Spinal cord (tissue), 10 donors: Measurements from ENCODE around the gene TMC4. TPM values are rescaled to one million over a fixed set of nuclear protein-coding genes. Genes with fewer than 3 reads are reported as not detected.

Source experiments
- DNase-seq, 6 donors: peaks; one replicate each; pipeline versions ENCODE4 v3.0.0 to v3.0.0-alpha.2; 2013 to 2015; ENCODE audit warnings: low spot score in 6 of 6, low read depth in 4 of 6
- H3K27ac ChIP-seq: one replicate; pipeline ENCODE4 v1.5.1; 2013; ENCODE audit warnings: low read depth, low read length, control low read depth
- H3K27me3 ChIP-seq: one replicate; pipeline ENCODE4 v1.6.1; 2013; ENCODE audit warnings: low read length; ENCODE audit not compliant: control insufficient read depth, insufficient read depth
- H3K36me3 ChIP-seq: one replicate; pipeline ENCODE4 v1.6.1; 2013; ENCODE audit warnings: low read length; ENCODE audit not compliant: control insufficient read depth, insufficient read depth
- H3K4me1 ChIP-seq: one replicate; pipeline ENCODE4 v1.6.1; 2013; ENCODE audit warnings: low read length; ENCODE audit not compliant: control insufficient read depth, insufficient read depth
- H3K4me3 ChIP-seq: one replicate; pipeline ENCODE4 v1.5.1; 2013; ENCODE audit warnings: low read depth, low read length, control low read depth
- H3K9me3 ChIP-seq: one replicate; pipeline ENCODE4 v1.6.1; 2013; ENCODE audit warnings: low read length; ENCODE audit not compliant: control insufficient read depth, insufficient read depth
- WGBS: methylation state at CpG from one replicate; pipeline ENCODE4 v1.1.5; 2013; ENCODE audit warnings: missing lambda C conversion rate; ENCODE audit not compliant: insufficient coverage; 5-methylcytosine and 5-hydroxymethylcytosine counted together
- polyA plus RNA-seq, 2 donors: library from polyadenylated mRNA; unstranded; fragments of 120-200 nt; gene quantifications; one replicate each; pipeline ENCODE4 v1.2.1, GENCODE V29; 2013; ENCODE audit not compliant: insufficient read length in 2 of 2
- total RNA-seq, 2 donors: library from RNA; depleted of rRNA in 1 of 2; stranded (reverse); fragments of 120-200 nt in 1 of 2; fragments of >200 nt in 1 of 2; gene quantifications; one replicate each; pipeline versions ENCODE4 v1.2.3 to v1.2.4, GENCODE V29; 2013 to 2014
- donor health status: healthy.

Gene TMC4
- total and polyA plus RNA-seq, 4 donors: 0.50 to 4.2 (median 2.4) TPM

DNA sequence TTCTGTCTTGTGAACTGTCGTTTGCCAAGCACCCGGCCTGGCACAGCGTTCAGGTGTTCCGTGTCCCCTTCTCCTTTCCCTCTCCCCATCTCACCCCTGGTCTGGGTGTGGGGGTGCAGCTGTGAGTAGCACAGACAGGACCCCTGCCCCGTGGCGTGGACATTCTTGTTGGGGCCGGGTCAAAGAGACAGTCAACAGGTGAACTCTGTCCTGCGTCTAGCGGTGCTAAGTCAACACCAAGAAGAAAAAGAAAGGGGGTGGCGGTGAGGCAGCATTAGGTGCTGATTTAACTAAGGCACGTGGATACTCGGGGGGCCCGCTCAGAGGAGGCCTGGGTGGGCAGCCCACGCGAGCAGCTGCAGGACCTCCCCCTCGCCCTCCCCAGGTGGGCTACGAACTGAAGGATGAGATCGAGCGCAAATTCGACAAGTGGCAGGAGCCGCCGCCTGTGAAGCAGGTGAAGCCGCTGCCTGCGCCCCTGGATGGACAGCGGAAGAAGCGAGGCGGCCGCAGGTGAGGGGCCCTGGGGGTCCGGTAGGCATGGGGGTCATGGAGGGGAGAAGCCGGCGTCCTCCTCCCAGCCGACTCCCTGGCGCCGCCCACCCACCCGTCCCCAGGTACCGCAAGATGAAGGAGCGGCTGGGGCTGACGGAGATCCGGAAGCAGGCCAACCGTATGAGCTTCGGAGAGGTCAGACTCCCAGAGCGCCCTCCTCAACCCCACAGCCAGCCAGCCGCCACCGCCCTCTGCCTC, 45.1 kb downstream of the TMC4 start:
- H3K27ac ChIP-seq: no peak overlapping the region
- no peaks in the 10 kb centered on the region for H3K4me1 ChIP-seq
- peaks cover 93% of the 10 kb centered on the region for H3K36me3 ChIP-seq
- no peak overlapping the region for H3K4me3 ChIP-seq
- no peaks in the 10 kb centered on the region for H3K27me3 ChIP-seq
- 98% methylated on average over 38 of the region's 44 CpGs for WGBS
- DNase-seq: no peak
- H3K9me3 ChIP-seq: no peaks in the 10 kb centered on the region

- H3K4me3 ChIP-seq: no peak overlapping the region
- no peak overlapping the region for H3K27ac ChIP-seq
- H3K36me3 ChIP-seq: peaks cover 99% of the 10 kb centered on the region
- no peaks in the 10 kb centered on the region for H3K4me1 ChIP-seq
- H3K9me3 ChIP-seq: no peaks in the 10 kb centered on the region
- WGBS: 94% methylated on average over 9 of the region's 9 CpGs
- no peaks in the 10 kb centered on the region for H3K27me3 ChIP-seq
- no peak for DNase-seq
These were observed 47.2 kb downstream of the TMC4 start for GRCh38 chr19:54125713-54126112.

DNA sequence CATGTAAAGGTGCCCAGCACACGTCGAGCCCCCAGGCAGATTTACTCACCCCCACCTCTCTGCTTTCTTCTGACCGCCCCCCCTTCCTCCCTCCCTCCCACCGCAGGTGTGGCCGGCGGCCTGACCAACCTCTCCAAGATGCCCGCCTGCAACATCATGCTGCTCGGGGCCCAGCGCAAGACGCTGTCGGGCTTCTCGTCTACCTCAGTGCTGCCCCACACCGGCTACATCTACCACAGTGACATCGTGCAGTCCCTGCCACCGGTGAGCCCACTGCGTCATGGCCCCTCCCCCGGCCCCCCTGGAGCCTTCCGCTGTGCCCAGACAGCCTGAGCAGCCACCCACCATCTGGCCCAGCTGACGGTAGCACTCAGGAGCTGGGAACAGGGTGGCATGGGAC, 48.6 kb downstream of the TMC4 start:
- Histone ChIP-seq H3K36me3 (peaks cover 99% of the 10 kb centered on the region), H3K4me1 (no peaks in the 10 kb centered on the region), H3K4me3 (no peak overlapping the region), H3K27me3 (no peaks in the 10 kb centered on the region), H3K9me3 (no peaks in the 10 kb centered on the region), H3K27ac (no peak overlapping the region)
- DNase-seq: no peak
- 94% methylated on average over 19 of the region's 19 CpGs for WGBS

- Histone ChIP-seq H3K36me3 (peaks cover 98% of the 10 kb centered on the region), H3K27me3 (no peaks in the 10 kb centered on the region), H3K9me3 (no peaks in the 10 kb centered on the region), H3K4me1 (no peaks in the 10 kb centered on the region), H3K27ac (no peak overlapping the region), H3K4me3 (no peak overlapping the region)
- DNase-seq: no peak
- WGBS: 96% methylated on average over 17 of the region's 17 CpGs
These were observed 49.3 kb downstream of the TMC4 start for GRCh38 chr19:54123682-54124081.

GRCh38 chr19:54121259-54121658, 51.7 kb downstream of the TMC4 start:
- peaks cover 7% of the 10 kb centered on the region for H3K4me1 ChIP-seq
- H3K27me3 ChIP-seq: no peaks in the 10 kb centered on the region
- no peak overlapping the region for H3K27ac ChIP-seq
- WGBS: 98% methylated on average over 8 of the region's 10 CpGs
- no peak for DNase-seq
- H3K36me3 ChIP-seq: peaks cover 84% of the 10 kb centered on the region
- H3K4me3 ChIP-seq: no peak overlapping the region
- no peaks in the 10 kb centered on the region for H3K9me3 ChIP-seq

DNA sequence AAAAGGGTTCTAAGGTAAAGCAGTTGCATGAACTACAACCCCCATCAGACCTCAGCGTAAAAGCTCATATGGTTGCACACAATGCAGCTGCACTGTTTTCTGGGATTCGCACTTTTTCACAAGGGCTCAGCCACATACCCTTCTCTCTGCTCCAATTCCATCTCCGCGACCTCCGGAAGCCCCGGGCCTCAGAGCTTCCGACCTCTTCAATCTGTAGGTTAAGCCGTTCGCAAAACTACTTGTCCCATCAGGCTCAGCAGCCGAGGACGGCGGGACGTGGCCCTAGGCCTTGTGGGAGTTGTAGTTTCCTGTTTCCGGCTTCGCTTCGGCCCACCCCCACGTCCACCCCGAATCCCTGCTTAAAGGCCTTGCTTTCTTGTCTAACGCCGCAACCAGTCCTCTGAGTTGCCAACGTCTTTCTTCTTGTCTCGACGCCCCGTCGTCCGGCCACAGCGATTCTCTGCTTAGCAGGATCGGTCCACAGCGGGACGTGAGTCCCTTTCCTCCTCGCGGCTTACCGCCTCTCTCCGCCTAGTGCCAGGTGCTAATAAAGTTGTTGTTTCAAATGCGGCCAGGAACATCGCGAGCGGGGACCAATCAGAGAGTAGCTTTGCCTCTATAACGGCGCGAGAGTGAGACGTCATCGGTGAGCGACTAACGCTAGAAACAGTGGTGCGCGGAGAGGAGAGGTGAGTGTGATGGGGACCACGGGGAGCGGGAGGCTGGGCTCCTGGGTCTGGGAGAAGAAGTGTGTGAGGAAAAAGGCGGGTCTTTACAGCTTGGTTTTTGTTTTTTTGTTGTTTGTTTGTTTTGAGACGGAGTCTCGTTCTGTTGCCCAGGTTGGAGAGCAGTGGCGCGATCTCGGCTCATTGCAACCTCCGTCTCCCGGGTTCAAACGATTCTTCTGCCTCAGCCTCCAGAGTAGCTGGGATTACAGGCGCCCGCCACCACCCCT, 57.6 kb downstream of the TMC4 start, which contains the start of the genes PRPF31 and TFPT:
TSS of gene PRPF31 (plus strand) at position 646 of the 955 bp plus-strand sequence. CDS start 2,525 bp downstream, outside the sequence.
TSS of gene TFPT (minus strand) at position 549 of the 955 bp plus-strand sequence. CDS start at position 161, 388 bp downstream.
- peaks cover 23% of the 10 kb centered on the region for H3K4me1 ChIP-seq
- peak; percentile 98 to 100 (median 100) for DNase-seq
- H3K27me3 ChIP-seq: no peaks in the 10 kb centered on the region
- H3K36me3 ChIP-seq: peaks cover 54% of the 10 kb centered on the region
- H3K27ac ChIP-seq: peak within 1 kb of the TSS; percentile 94
- WGBS: 0% methylated on average over 51 of the region's 60 CpGs
- H3K9me3 ChIP-seq: no peaks in the 10 kb centered on the region
- peak within 1 kb of the TSS; percentile 89 for H3K4me3 ChIP-seq

GRCh38 chr19:54114340-54115108, 58.4 kb downstream of the TMC4 start:
- H3K36me3 ChIP-seq: peaks cover 54% of the 10 kb centered on the region
- WGBS: 27% methylated on average over 28 of the region's 28 CpGs

More at GRCh38 chr19:54114340-54115108, 58.4 kb downstream of the TMC4 start:
- Histone ChIP-seq H3K4me1 (peaks cover 23% of the 10 kb centered on the region), H3K9me3 (no peaks in the 10 kb centered on the region), H3K27me3 (no peaks in the 10 kb centered on the region), H3K4me3 (peak overlapping the region; percentile 89), H3K27ac (peak overlapping the region; percentile 94)
- peak in 1 of 6 donors; percentile 15 for DNase-seq
